Measurements from ENCODE around the gene STRN4.

STRN4 gene

DNA sequence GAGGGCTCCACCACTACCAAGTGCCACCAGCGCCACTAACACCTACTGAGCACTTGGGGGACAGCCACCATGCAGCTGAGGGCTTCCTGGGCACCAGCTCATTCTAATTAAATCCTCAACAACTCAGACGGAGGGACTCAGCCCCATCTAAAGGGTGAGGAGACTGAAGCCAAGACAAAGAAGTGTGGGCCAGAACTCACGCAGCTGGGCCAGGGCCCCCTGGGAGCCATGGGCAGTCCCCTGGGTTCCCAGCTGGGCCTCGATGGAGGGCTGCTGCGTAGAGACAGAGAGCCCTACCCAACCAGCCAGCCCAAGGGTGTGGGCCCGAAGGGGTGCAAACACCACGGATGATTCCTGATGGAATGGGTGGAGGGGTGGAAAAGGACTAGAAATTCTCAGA, 16.6 kb downstream of the STRN4 start:
- H3K4me3 ChIP-seq (ENCODE audit: low read length), result no peak overlapping the region
- no peak for DNase-seq (ENCODE audit: low read depth)
- TF ChIP-seq, protein P1, sequence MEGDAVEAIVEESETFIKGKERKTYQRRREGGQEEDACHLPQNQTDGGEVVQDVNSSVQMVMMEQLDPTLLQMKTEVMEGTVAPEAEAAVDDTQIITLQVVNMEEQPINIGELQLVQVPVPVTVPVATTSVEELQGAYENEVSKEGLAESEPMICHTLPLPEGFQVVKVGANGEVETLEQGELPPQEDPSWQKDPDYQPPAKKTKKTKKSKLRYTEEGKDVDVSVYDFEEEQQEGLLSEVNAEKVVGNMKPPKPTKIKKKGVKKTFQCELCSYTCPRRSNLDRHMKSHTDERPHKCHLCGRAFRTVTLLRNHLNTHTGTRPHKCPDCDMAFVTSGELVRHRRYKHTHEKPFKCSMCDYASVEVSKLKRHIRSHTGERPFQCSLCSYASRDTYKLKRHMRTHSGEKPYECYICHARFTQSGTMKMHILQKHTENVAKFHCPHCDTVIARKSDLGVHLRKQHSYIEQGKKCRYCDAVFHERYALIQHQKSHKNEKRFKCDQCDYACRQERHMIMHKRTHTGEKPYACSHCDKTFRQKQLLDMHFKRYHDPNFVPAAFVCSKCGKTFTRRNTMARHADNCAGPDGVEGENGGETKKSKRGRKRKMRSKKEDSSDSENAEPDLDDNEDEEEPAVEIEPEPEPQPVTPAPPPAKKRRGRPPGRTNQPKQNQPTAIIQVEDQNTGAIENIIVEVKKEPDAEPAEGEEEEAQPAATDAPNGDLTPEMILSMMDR (conservative IDR thresholded peaks at IDR 0.05; ENCODE audit: low read depth, low read length), result no peak

DNA sequence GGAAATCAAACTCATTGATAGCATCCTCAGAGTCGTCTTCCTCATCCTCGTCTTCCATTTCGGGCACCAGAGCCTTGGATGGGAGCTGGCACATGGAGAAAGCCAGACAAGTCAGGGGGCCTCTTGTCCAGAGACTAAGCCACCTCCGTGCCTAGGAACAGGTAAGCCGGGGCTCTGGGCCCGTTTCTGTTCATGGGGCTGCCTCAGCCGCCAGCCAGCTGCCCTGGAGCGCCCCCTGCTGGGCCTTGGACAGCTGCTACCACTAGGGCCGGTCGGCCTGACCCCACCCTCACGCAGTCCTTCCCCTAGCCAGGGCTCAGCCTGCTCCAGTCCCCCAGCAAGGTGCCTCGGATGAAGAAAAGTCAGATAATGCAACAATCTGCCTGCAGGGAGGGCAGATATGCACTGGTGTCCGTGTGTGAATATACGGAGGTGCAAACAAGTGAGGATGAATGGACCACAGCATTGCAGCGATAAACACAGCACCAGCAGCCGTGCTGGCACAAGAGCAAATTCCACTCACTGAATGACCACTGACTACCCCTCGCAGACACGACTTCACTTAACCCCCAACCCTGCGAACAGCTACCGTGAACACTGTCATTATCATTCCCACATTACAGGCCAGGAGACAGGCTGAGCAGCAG, 17.4 kb downstream of the STRN4 start:
- H3K4me3 ChIP-seq (ENCODE audit: low read length), result no peak overlapping the region
- TF ChIP-seq, protein P1 (conservative IDR thresholded peaks at IDR 0.05; ENCODE audit: low read depth, low read length), result peak; percentile 98
- DNase-seq (ENCODE audit: low read depth), result no peak

DNA sequence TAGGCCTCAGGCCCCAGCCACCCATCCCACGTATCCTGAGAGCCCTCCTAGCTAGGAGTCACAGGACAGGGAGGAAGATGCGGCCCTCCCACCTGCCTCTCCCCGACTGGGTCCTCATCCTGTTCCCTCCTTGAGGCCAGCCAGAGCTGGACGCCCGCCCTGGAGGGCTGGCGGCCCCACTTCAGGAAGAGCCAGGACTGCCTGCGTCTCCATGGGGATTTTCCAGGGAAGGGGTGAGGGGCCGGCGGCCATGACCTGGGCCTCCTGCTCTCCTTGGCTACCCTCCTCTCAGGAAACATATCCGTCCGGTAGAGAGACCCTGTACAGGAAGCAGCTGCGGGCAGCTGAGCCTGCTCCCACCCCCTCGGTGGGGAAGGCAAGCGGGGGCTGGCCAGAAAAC, 18.0 kb downstream of the STRN4 start:
- H3K4me3 ChIP-seq (ENCODE audit: low read length), result no peak overlapping the region
- DNase-seq (ENCODE audit: low read depth), result no peak
- TF ChIP-seq, protein P1 (conservative IDR thresholded peaks at IDR 0.05; ENCODE audit: low read depth, low read length), result no peak

DNA sequence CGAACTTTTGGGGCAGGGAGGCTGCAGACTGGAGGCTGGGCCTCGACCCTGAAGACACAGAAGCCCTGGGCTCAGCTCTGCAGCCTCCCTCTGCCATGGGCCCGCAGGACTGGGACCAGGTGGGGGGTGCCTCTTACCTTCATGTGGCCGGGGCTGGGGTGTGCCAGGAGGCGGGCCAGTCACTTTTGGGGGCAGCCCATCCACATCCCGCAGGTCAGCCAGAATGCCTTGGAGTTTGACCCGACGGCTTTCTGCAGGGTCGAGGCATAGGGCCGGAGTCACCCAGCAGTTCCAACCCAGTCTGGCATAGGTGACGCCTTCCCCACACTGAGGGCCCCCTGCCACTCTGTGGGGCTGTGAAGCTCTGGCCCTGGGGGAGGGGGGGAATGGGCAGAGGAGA, 18.5 kb downstream of the STRN4 start:
- no peak overlapping the region for H3K4me3 ChIP-seq (ENCODE audit: low read length)
- TF ChIP-seq, protein P1 (conservative IDR thresholded peaks at IDR 0.05; ENCODE audit: low read depth, low read length), result no peak
- no peak for DNase-seq (ENCODE audit: low read depth)

DNA sequence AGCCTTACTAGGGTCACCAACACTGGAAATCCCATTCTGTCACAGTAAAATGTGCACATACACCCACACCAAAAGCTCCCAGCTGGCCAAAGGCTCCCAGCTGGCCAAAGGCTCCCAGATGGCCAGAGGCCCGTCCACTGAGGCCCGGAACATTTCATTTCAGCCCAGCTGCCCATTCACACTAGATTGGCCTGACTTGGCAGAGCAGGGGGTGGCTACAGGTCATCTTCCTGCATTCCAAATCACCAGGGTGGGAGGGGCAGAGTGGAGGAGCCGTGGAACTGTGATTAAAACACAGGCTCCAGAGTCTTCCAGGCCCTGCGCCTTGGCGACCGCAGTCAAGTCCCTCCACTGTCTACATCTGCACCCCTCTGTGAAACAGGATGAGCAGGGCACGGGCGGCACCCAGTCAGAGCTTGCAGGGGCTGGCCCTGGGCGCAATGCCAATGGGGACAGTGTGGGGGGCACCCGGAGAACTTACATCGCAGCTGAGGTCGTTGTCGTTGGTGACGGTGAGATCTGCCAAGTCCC, 19.2 kb downstream of the STRN4 start:
- DNase-seq (ENCODE audit: low read depth), result no peak
- TF ChIP-seq, protein P1 (conservative IDR thresholded peaks at IDR 0.05; ENCODE audit: low read depth, low read length), result no peak
- H3K4me3 ChIP-seq (ENCODE audit: low read length), result no peak overlapping the region

DNA sequence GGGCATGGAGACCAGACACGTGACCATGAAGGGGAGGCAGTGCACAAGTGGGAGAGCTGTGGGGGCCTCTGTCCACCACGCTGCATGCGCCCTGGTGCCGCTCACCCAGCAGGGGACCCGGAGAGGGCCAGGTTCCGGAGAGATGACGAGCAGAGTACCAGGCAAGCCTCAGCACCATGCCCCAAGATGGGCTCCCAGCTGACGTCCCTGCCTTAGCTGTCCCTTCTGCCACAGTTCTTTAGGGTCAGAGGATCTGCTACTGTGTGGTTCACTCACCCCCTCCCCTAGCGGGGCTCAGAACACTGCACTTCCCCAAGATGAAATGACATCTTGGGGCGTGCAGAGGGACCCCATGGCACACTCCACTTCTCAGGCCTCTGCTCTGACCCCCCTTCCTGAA, 19.7 kb downstream of the STRN4 start:
- no peak for DNase-seq (ENCODE audit: low read depth)
- TF ChIP-seq, protein P1 (conservative IDR thresholded peaks at IDR 0.05; ENCODE audit: low read depth, low read length), result no peak
- no peak overlapping the region for H3K4me3 ChIP-seq (ENCODE audit: low read length)

DNA sequence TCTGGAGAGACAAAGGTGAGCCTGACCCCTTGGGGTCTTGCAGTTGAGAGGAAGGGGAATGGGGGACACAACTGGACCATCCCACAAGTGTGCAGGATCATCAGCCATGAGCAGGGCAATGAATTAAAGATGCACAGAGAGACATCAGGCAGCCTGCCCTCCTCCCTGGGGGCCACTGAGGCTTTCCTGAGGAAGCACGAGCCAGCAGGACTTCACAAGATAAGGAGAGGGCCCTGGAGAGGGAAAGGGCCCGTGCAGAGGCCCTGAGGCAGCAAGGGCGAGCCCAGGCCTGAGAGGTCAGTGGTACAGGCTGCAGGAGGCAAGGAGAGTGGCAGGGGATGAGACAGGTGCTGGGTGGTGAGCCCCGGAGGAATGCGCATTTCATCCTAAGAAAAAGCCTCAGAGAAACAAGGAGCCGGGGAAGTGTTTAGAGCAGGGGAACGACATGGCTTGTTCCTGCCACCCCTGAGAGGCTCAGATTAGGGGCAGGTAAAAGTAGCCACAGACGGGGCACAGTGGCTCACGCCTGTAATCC, 20.3 kb downstream of the STRN4 start:
- H3K4me3 ChIP-seq (ENCODE audit: low read length), result no peak overlapping the region
- DNase-seq (ENCODE audit: low read depth), result no peak
- TF ChIP-seq, protein P1 (conservative IDR thresholded peaks at IDR 0.05; ENCODE audit: low read depth, low read length), result no peak
